Gastrocnemius medialis (tissue), 4 donors: ENCODE measurements around the gene PROM1.

Source experiments
- POLR2A ChIP-seq, 2 donors: fragments of 450-650 bp; IDR thresholded peaks; one replicate each; pipeline ENCODE4 v1.6.1; 2017; ENCODE audit warnings: antibody characterized with exemption in 2 of 2, mild to moderate bottlenecking in 2 of 2, moderate library complexity in 2 of 2
- TF ChIP-seq, protein P1 (sequence below), 5 experiments: fragments of 450-650 bp in 3 of 5; fragments of 200-600 bp in 2 of 5; sonication (generic) in 2 of 5; IDR thresholded peaks in 4 of 5; conservative IDR thresholded peaks in 1 of 5; 1 replicate in 4 of 5; 2 replicates in 1 of 5; pipeline ENCODE4 v1.5.1; 2016 to 2019; ENCODE audit warnings: antibody characterized with exemption in 5 of 5, mild to moderate bottlenecking in 3 of 5, moderate library complexity in 3 of 5

DNA sequence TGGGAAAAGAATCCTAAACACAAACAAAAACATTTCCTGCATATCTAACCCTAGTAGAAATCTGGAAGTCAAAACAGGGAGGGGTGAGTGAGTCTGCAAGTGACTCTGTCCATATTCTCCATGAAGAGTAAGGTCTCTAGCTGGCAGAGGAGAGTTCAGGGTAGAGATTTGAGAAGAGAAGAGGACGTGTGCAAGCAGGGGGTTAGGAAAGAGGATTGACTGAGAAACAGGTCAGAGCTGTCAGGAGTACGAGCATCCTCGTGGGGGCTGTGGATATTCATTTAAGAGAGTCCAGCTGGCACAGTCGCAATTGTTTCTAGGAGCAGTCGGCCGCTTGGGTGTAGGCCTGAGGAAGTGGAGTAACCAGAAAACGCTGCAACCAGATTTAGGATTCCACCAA is 27.9 kb downstream of the PROM1 start:
- TF ChIP-seq, protein P1, sequence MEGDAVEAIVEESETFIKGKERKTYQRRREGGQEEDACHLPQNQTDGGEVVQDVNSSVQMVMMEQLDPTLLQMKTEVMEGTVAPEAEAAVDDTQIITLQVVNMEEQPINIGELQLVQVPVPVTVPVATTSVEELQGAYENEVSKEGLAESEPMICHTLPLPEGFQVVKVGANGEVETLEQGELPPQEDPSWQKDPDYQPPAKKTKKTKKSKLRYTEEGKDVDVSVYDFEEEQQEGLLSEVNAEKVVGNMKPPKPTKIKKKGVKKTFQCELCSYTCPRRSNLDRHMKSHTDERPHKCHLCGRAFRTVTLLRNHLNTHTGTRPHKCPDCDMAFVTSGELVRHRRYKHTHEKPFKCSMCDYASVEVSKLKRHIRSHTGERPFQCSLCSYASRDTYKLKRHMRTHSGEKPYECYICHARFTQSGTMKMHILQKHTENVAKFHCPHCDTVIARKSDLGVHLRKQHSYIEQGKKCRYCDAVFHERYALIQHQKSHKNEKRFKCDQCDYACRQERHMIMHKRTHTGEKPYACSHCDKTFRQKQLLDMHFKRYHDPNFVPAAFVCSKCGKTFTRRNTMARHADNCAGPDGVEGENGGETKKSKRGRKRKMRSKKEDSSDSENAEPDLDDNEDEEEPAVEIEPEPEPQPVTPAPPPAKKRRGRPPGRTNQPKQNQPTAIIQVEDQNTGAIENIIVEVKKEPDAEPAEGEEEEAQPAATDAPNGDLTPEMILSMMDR (IDR thresholded peaks at IDR 0.05 in 4 of 5, conservative IDR thresholded peaks at IDR 0.05 in 1 of 5): no peak
- no peak for TF ChIP-seq POLR2A (IDR thresholded peaks at IDR 0.05)
